SHP77 treated with DMSO at 0.1 percent for 48 hours (cell line): ENCODE data around the gene NSD1.

Experiments
- DNase-seq: peaks from one replicate; lab custom pipeline; 2025; lab: John Stamatoyannopoulos, UW

The NSD1 gene

DNA sequence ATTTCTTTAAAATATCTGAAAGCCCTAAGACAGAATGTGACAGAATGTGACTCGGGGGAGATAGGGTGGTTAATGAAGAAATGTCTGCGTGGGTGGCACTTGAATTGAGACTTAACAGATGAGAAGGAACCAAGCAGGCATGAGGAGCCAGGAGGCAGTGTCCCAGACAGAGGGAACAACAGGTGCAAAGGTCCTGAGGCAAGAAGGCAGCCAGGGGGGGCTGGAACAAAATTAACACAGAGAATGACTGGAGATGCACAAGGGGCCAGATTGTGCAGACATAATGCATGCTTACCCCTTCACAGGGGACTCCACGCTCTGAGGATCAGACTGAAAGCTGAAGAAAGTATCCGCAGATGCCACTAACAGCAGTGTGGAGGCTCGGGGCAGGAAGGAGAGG lies 216.2 kb downstream of the NSD1 start:
- DNase-seq = no peak
